H1 (cell line): ENCODE measurements around the gene RILPL2. TPM values are rescaled to one million over a fixed set of nuclear protein-coding genes. Genes with fewer than 3 reads are reported as not detected.

Source experiments
- polyA plus RNA-seq, 7 experiments: library from polyadenylated mRNA; depleted of rRNA in 3 of 7; stranded (reverse) in 5 of 7; unstranded in 2 of 7; fragments of >200 nt in 5 of 7; fragments of 200-250 nt in 2 of 7; gene quantifications; 1 replicate in 5 of 7; 2 replicates in 1 of 7; 4 replicates in 1 of 7; pipeline versions ENCODE4 v1.2.1 to v1.2.3, GENCODE V29; 2011 to 2013; ENCODE audit warnings: missing spikeins in 2 of 7, mixed read lengths in 2 of 7
- total RNA-seq: library from RNA; stranded (reverse); fragmentation: NEBNext Ultra II Directional; extraction: Animal tissue kit (Norgen Biotek cat#: 25700); gene quantifications from 2 replicates; pipeline ENCODE4 v1.2.1, GENCODE V29; 2021

Gene RILPL2
- total and polyA plus RNA-seq, 2 of the 8 experiments (the other 6 are each of a cell fraction or from before 2014, with no cell fraction given), result 0.77 to 1.4 TPM

Other genes with a start within 250 kb of the RILPL2 start
- 47.7 and 48.8 TPM in 2 replicates for gene MPHOSPH9, start 203.5 kb downstream of the RILPL2 start, total RNA-seq
- gene MPHOSPH9, start 203.5 kb downstream of the RILPL2 start, polyA plus RNA-seq (2011; rRNA removed), result 6.8 and 8.8 TPM in 2 replicates
- 12.0 and 12.9 TPM in 2 replicates for gene MTRFR, start 203.2 kb downstream of the RILPL2 start, total RNA-seq
- 6.9 and 9.2 TPM in 2 replicates for gene MTRFR, start 203.2 kb downstream of the RILPL2 start, polyA plus RNA-seq (2011; rRNA removed)
- gene CDK2AP1, start 164.8 kb downstream of the RILPL2 start, total RNA-seq, result 224 and 225 TPM in 2 replicates
- gene CDK2AP1, start 164.8 kb downstream of the RILPL2 start, polyA plus RNA-seq (2011; rRNA removed), result 113 and 232 TPM in 2 replicates
- 53.6 and 57.7 TPM in 2 replicates for gene SBNO1, start 71.8 kb downstream of the RILPL2 start, total RNA-seq
- 4.3 and 6.7 TPM in 2 replicates for gene SBNO1, start 71.8 kb downstream of the RILPL2 start, polyA plus RNA-seq (2011; rRNA removed)
- gene KMT5A, start 52.6 kb downstream of the RILPL2 start, total RNA-seq, result 14.7 and 17.2 TPM in 2 replicates
- gene KMT5A, start 52.6 kb downstream of the RILPL2 start, polyA plus RNA-seq (2011; rRNA removed), result 7.0 and 8.1 TPM in 2 replicates
- 15.3 and 16.9 TPM in 2 replicates for gene SNRNP35, start 21.5 kb upstream of the RILPL2 start, total RNA-seq
- 8.0 and 8.4 TPM in 2 replicates for gene SNRNP35, start 21.5 kb upstream of the RILPL2 start, polyA plus RNA-seq (2011; rRNA removed)
- 6.5 and 6.7 TPM in 2 replicates for gene RILPL1, start 97.0 kb upstream of the RILPL2 start, total RNA-seq
- 9.4 and 12.1 TPM in 2 replicates for gene RILPL1, start 97.0 kb upstream of the RILPL2 start, polyA plus RNA-seq (2011; rRNA removed)
- 227 and 235 TPM in 2 replicates for gene TMED2, start 147.9 kb upstream of the RILPL2 start, total RNA-seq
- 57.1 and 122 TPM in 2 replicates for gene TMED2, start 147.9 kb upstream of the RILPL2 start, polyA plus RNA-seq (2011; rRNA removed)
- 35.1 and 37.7 TPM in 2 replicates for gene DDX55, start 165.4 kb upstream of the RILPL2 start, total RNA-seq
- gene DDX55, start 165.4 kb upstream of the RILPL2 start, polyA plus RNA-seq (2011; rRNA removed), result 25.8 and 42.1 TPM in 2 replicates
- gene EIF2B1, start 197.0 kb upstream of the RILPL2 start, total RNA-seq, result 48.3 and 49.9 TPM in 2 replicates
- gene EIF2B1, start 197.0 kb upstream of the RILPL2 start, polyA plus RNA-seq (2011; rRNA removed), result 21.8 and 24.9 TPM in 2 replicates
- 32.1 and 35.8 TPM in 2 replicates for gene GTF2H3, start 197.1 kb upstream of the RILPL2 start, total RNA-seq
- 15.0 and 21.0 TPM in 2 replicates for gene GTF2H3, start 197.1 kb upstream of the RILPL2 start, polyA plus RNA-seq (2011; rRNA removed)
- gene TCTN2, start 234.4 kb upstream of the RILPL2 start, total RNA-seq, result 7.2 and 8.4 TPM in 2 replicates
- 7.5 and 7.8 TPM in 2 replicates for gene TCTN2, start 234.4 kb upstream of the RILPL2 start, polyA plus RNA-seq (2011; rRNA removed)